Gastrocnemius medialis (tissue), 4 donors: ENCODE results near the gene PRSS21.

Source experiments
- CTCF ChIP-seq, 5 experiments: fragments of 450-650 bp in 3 of 5; fragments of 200-600 bp in 2 of 5; sonication (generic) in 2 of 5; IDR thresholded peaks in 4 of 5; conservative IDR thresholded peaks in 1 of 5; 1 replicate in 4 of 5; 2 replicates in 1 of 5; pipeline ENCODE4 v1.5.1; 2016 to 2019; ENCODE audit warnings: antibody characterized with exemption in 5 of 5, mild to moderate bottlenecking in 3 of 5, moderate library complexity in 3 of 5
- POLR2A ChIP-seq, 2 donors: fragments of 450-650 bp; IDR thresholded peaks; one replicate each; pipeline ENCODE4 v1.6.1; 2017; ENCODE audit warnings: antibody characterized with exemption in 2 of 2, mild to moderate bottlenecking in 2 of 2, moderate library complexity in 2 of 2

GRCh38 chr16:2822496-2822895 lies 5.5 kb downstream of the PRSS21 start:
- no peak for TF ChIP-seq CTCF (IDR thresholded peaks at IDR 0.05 in 4 of 5, conservative IDR thresholded peaks at IDR 0.05 in 1 of 5)
- TF ChIP-seq POLR2A (IDR thresholded peaks at IDR 0.05): no peak
